ENCODE measurements around the gene CREG2.

CREG2 gene

DNA sequence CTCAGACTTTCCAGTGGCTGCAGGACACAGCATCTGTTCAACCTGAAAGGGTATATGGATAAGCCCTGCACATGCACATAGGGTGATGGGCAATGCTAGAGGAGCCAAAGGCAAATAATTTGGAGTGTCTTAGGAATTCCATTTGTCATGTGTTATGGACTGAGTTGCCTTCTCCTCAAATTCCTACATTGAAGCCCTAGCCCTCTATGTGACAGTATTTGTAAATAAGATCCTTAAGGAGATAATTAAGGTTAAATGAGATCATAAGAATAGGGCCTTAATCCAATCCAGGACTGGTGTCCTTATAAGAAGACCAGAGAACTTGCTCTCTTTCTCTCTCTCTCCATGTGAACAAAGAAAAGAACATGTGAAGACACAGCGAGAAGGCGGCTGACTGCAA is 42.9 kb upstream of the CREG2 start:
- ChIA-PET CTCF (interaction anchor here (2.2 kb wide), 1 partner anchor 11 kb away, joined by 4 read pairs; no protein-coding TSS in a partner anchor), POLR2A (no interaction called here)
- TF ChIP-seq ELF4 (IDR thresholded peaks at IDR 0.05), result no peak
- TF ChIP-seq FOXK2 (IDR thresholded peaks at IDR 0.05), result no peak
- TF ChIP-seq TARDBP (IDR thresholded peaks at IDR 0.05), result no peak
- no peak for TF ChIP-seq HDGF (IDR thresholded peaks at IDR 0.05; ENCODE audit: borderline replicate concordance)
- no peak for TF ChIP-seq BHLHE40 (IDR thresholded peaks at IDR 0.05; ENCODE audit: borderline replicate concordance)
- TF ChIP-seq LEF1 (IDR thresholded peaks at IDR 0.05; ENCODE audit: borderline replicate concordance), result no peak
- TF ChIP-seq SUZ12 (IDR thresholded peaks at IDR 0.05), result no peak
- TF ChIP-seq FOXA1 (IDR thresholded peaks at IDR 0.05), result no peak
- TF ChIP-seq NFRKB (IDR thresholded peaks at IDR 0.05), result no peak
- TF ChIP-seq SP1 (IDR thresholded peaks at IDR 0.05), result no peak
- TF ChIP-seq L3MBTL2 (conservative IDR thresholded peaks at IDR 0.05), result no peak
- TF ChIP-seq CTBP1 (IDR thresholded peaks at IDR 0.05; ENCODE audit: borderline replicate concordance), result no peak
- no peak for DNase-seq (ENCODE audit: extremely low spot score)

DNA sequence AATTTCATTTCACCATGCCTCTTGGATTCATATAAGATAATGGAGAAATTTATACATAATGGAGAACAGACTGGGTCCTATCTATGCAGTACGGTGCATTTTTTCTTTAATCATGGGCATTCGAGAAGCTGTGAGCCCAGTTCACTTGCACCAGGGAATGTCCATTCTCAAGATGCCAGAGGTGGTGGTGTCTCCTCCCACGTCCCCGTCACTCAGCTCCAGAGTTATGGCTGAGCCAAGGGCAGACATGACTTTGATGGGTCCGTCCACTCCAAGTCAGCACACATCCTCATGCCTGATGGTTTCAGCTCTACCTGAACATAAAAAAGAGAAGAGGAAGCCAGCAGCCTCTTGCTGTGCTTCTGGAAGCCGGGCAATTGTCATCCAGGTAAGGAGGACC is 42.1 kb upstream of the CREG2 start:
- ChIA-PET POLR2A (no interaction called here), CTCF (interaction anchor here (2.2 kb wide), 1 partner anchor 11 kb away, joined by 4 read pairs; no protein-coding TSS in a partner anchor)
- no peak for TF ChIP-seq TARDBP (IDR thresholded peaks at IDR 0.05)
- TF ChIP-seq CTBP1 (IDR thresholded peaks at IDR 0.05; ENCODE audit: borderline replicate concordance), result no peak
- no peak for TF ChIP-seq ELF4 (IDR thresholded peaks at IDR 0.05)
- no peak for TF ChIP-seq HDGF (IDR thresholded peaks at IDR 0.05; ENCODE audit: borderline replicate concordance)
- TF ChIP-seq ZNF384 (IDR thresholded peaks at IDR 0.05), result no peak
- TF ChIP-seq, protein P1, sequence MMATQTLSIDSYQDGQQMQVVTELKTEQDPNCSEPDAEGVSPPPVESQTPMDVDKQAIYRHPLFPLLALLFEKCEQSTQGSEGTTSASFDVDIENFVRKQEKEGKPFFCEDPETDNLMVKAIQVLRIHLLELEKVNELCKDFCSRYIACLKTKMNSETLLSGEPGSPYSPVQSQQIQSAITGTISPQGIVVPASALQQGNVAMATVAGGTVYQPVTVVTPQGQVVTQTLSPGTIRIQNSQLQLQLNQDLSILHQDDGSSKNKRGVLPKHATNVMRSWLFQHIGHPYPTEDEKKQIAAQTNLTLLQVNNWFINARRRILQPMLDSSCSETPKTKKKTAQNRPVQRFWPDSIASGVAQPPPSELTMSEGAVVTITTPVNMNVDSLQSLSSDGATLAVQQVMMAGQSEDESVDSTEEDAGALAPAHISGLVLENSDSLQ (IDR thresholded peaks at IDR 0.05), result no peak
- TF ChIP-seq ARNT (IDR thresholded peaks at IDR 0.05), result no peak
- TF ChIP-seq SUZ12 (IDR thresholded peaks at IDR 0.05), result no peak
- TF ChIP-seq FOXA1 (IDR thresholded peaks at IDR 0.05), result no peak
- TF ChIP-seq NFRKB (IDR thresholded peaks at IDR 0.05), result no peak
- TF ChIP-seq BHLHE40 (IDR thresholded peaks at IDR 0.05; ENCODE audit: borderline replicate concordance), result no peak
- no peak for TF ChIP-seq FOXK2 (IDR thresholded peaks at IDR 0.05)
- TF ChIP-seq FOXM1 (IDR thresholded peaks at IDR 0.05; ENCODE audit: borderline replicate concordance), result no peak
- no peak for TF ChIP-seq SP1 (IDR thresholded peaks at IDR 0.05)
- DNase-seq (ENCODE audit: extremely low spot score), result no peak

DNA sequence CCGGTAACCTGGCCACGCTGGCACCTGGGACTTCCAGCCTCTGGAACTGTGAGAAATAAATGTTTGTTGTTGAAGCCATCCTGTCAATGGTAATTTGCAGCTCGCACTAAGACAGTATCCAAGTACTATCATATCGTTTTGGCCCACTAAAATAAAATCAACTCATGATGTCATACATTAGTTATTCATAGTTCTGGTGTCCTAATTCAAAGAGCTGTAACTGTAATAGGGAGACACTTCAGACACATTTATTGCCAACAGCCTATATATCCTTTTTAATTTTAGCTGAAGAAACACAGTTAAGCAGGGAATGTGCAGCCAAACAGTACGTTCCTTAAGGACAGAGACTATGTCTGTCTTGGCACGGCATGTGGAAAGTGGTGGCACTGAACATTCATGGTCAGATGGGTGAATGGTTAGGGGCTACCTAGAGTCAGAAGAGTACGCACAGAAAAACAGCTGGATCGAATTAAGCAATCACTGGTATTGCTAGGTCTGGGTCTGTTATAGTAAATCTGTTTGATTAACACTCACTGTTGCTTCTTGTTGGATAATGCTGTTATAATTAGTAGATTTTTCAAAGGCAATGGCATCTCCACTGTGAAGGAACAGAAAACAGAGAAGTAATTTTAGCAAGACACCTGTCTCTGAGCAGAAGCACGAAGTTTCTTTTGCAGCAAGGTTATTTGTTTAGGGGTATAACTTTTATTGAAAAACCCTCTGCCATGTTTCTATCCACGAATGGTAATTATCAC is 41.3 kb upstream of the CREG2 start:
- no peak for DNase-seq (ENCODE audit: extremely low spot score)
- TF ChIP-seq SP1 (IDR thresholded peaks at IDR 0.05) (no peak), BHLHE40 (IDR thresholded peaks at IDR 0.05; ENCODE audit: borderline replicate concordance) (no peak), SUZ12 (IDR thresholded peaks at IDR 0.05) (no peak), CTBP1 (IDR thresholded peaks at IDR 0.05; ENCODE audit: borderline replicate concordance) (no peak), NFRKB (IDR thresholded peaks at IDR 0.05) (no peak), FOXK2 (IDR thresholded peaks at IDR 0.05) (no peak), FOXA1 (IDR thresholded peaks at IDR 0.05) (no peak), TARDBP (IDR thresholded peaks at IDR 0.05) (no peak), FOXM1 (IDR thresholded peaks at IDR 0.05; ENCODE audit: borderline replicate concordance) (no peak), HDGF (IDR thresholded peaks at IDR 0.05; ENCODE audit: borderline replicate concordance) (no peak), ELF4 (IDR thresholded peaks at IDR 0.05) (no peak), ARNT (IDR thresholded peaks at IDR 0.05) (no peak), ZNF384 (IDR thresholded peaks at IDR 0.05) (no peak), LEF1 (IDR thresholded peaks at IDR 0.05; ENCODE audit: borderline replicate concordance) (no peak), L3MBTL2 (conservative IDR thresholded peaks at IDR 0.05) (no peak)
- TF ChIP-seq, protein P1 (IDR thresholded peaks at IDR 0.05), result no peak
- CTCF ChIA-PET, result interaction anchor here (2.2 kb wide), 1 partner anchor 10 kb away, joined by 4 read pairs; no protein-coding TSS in a partner anchor
- POLR2A ChIA-PET, result no interaction called here

DNA sequence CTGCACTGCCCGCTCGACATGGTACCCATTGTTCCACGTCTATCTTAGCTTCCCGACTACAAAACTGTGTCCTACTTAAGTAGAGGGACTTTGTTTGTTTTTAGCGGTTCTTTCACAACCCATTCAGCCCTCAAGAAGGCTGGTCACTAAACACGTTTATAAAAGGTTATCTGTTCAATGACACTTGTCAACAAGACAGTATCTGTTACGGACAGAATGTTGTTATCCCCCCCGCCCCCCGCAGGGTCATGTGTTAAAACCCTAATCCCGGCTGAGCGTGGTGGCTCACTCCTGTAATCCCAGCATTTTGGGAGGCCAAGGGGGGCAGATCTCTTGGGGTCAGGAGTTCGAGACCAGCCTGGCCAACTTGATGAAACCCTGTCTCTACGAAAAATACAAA is 40.4 kb upstream of the CREG2 start:
- CTCF ChIA-PET, result interaction anchor here (2.2 kb wide), 1 partner anchor 9 kb away, joined by 4 read pairs; no protein-coding TSS in a partner anchor
- POLR2A ChIA-PET, result no interaction called here
- no peak for DNase-seq (ENCODE audit: extremely low spot score)
- TF ChIP-seq FOXM1 (IDR thresholded peaks at IDR 0.05; ENCODE audit: borderline replicate concordance), result no peak
- TF ChIP-seq ZNF384 (IDR thresholded peaks at IDR 0.05), result no peak
- no peak for TF ChIP-seq ARNT (IDR thresholded peaks at IDR 0.05)
- TF ChIP-seq BHLHE40 (IDR thresholded peaks at IDR 0.05; ENCODE audit: borderline replicate concordance), result no peak
- TF ChIP-seq ELF4 (IDR thresholded peaks at IDR 0.05), result no peak
- TF ChIP-seq, protein P1 (IDR thresholded peaks at IDR 0.05), result no peak
- no peak for TF ChIP-seq TARDBP (IDR thresholded peaks at IDR 0.05)
- TF ChIP-seq FOXA1 (IDR thresholded peaks at IDR 0.05), result no peak
- TF ChIP-seq HDGF (IDR thresholded peaks at IDR 0.05; ENCODE audit: borderline replicate concordance), result no peak
- no peak for TF ChIP-seq SUZ12 (IDR thresholded peaks at IDR 0.05)
- TF ChIP-seq CTBP1 (IDR thresholded peaks at IDR 0.05; ENCODE audit: borderline replicate concordance), result no peak
- no peak for TF ChIP-seq NFRKB (IDR thresholded peaks at IDR 0.05)
- TF ChIP-seq SP1 (IDR thresholded peaks at IDR 0.05), result no peak
- no peak for TF ChIP-seq L3MBTL2 (conservative IDR thresholded peaks at IDR 0.05)
- TF ChIP-seq LEF1 (IDR thresholded peaks at IDR 0.05; ENCODE audit: borderline replicate concordance), result no peak

DNA sequence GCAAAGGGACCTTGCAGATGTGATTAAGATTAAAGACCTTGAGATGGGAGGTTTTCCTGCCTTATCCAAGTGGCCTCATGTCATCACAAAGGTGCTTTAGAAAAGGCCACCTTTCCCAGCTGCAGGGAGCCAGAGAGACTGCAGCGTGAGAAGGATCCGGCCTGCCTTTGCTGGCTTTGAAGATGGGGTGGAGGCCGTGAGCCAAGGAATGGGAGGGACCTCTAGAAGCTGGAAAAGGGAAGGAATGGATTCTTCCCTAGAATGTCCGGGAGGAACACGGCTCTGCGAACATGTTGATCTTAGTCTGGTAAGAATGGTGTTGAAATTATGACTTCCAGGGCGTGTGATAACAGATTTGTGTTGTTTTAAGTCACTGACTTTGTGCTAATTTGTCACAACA is 39.9 kb upstream of the CREG2 start:
- TF ChIP-seq FOXM1 (IDR thresholded peaks at IDR 0.05; ENCODE audit: borderline replicate concordance) (no peak), ELF4 (IDR thresholded peaks at IDR 0.05) (no peak), ZNF384 (IDR thresholded peaks at IDR 0.05) (no peak), LEF1 (IDR thresholded peaks at IDR 0.05; ENCODE audit: borderline replicate concordance) (no peak), FOXA1 (IDR thresholded peaks at IDR 0.05) (no peak), FOXK2 (IDR thresholded peaks at IDR 0.05) (no peak), ARNT (IDR thresholded peaks at IDR 0.05) (no peak), TARDBP (IDR thresholded peaks at IDR 0.05) (no peak), CTBP1 (IDR thresholded peaks at IDR 0.05; ENCODE audit: borderline replicate concordance) (no peak), HDGF (IDR thresholded peaks at IDR 0.05; ENCODE audit: borderline replicate concordance) (no peak), NFRKB (IDR thresholded peaks at IDR 0.05) (no peak), SP1 (IDR thresholded peaks at IDR 0.05) (no peak), BHLHE40 (IDR thresholded peaks at IDR 0.05; ENCODE audit: borderline replicate concordance) (no peak), SUZ12 (IDR thresholded peaks at IDR 0.05) (no peak), L3MBTL2 (conservative IDR thresholded peaks at IDR 0.05) (no peak)
- TF ChIP-seq, protein P1 (IDR thresholded peaks at IDR 0.05), result no peak
- DNase-seq (ENCODE audit: extremely low spot score), result no peak
- ChIA-PET CTCF (no interaction called here), POLR2A (no interaction called here)
